CD4-positive, alpha-beta T cell treated with Interferon gamma for 1 hour (primary cell): ENCODE measurements around the gene POLG2.

Experiments used
- DNase-seq: peaks from one replicate; pipeline ENCODE4 v3.0.0-alpha.2; 2020

Gene POLG2

DNA sequence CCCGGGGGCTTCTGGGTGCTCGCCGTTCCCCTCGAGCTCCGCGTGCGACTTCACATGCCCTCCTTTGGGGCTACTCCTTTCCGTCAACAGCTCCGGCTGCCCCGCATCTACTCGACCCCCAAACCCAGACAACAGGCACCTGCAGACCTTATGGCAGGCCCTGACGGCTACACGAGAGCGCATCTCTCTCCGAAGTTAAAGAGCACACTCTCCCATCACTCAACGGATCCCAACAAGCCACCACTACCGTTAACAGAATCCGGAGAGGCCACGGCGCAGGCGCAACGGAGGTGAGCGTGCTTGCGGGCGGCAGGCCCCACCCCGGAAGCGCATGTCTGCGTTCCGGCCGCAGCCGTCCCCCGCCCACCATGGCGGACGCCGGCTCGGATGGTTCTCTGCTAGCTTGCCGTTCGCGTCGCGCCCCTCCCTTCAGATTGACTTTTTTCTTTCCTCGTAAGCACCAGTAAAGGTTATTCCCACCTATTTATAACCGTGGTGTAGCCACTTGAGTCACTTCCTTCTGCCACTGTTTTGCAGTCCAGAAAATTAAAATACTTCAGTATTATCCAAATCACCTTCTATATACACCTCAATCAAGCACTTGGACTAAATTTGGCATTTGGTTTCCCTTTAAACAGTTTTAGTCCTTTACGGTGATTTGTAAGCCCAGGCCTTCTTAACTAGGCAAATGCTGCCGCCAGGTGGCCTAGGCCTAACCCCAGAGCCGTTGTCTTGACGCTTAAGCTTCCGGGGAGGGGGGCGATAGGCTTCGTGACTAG is at the start of gene POLG2:
Gene POLG2 (minus strand): TSS at position 269 of the 779 bp plus-strand sequence. CDS start 86 bp downstream, at position 183.
- peak; percentile 95 for DNase-seq

DNA sequence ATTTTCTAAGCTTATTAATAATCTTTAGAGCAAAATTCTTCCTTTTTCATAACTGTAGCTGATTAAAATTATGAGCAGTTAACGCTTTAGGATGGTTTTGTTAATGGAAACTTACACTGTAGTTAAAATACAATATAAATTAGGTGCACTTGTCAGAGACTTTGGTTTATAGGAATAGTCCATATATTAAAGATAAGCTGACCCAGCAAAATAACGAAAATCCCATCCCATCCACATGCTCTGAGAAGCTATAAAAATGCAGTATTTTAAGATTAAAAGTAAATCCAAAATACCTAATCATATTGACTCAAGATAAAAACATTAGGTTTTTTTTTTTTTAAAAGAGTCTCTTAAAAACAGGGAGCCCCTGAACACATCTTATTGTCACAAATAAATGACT is 47.9 kb upstream of the POLG2 start:
- no peak for DNase-seq

DNA sequence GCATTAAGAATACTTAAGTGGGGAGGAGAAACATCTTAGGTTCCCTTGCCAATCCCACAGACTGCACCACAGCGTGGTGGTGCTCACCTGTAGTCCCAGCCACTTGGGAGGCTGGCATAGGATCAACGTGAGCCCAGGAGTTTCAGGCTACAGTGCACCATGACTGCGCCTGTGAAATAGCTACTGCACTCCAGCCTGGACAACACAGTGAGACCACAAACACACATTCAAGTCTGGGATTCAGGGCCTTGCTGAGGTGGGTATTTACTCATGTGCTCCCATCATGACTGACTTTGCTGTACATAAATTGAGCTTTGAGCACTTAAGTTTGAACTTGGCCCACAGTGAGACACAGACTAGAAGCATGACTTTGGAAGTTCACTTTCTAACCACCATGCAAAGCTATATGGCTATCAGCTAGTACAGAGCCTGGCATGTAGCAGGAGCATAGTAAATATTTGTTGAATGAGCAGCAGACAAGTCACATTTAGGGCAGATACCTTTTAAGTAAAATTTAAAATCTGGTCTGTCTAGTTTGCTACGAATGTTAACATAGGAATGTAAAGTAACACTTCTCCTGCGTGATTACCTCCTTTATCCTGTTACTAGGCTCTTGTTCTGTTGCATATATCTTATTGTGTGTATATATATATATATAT is 43.4 kb upstream of the POLG2 start:
- DNase-seq: no peak

DNA sequence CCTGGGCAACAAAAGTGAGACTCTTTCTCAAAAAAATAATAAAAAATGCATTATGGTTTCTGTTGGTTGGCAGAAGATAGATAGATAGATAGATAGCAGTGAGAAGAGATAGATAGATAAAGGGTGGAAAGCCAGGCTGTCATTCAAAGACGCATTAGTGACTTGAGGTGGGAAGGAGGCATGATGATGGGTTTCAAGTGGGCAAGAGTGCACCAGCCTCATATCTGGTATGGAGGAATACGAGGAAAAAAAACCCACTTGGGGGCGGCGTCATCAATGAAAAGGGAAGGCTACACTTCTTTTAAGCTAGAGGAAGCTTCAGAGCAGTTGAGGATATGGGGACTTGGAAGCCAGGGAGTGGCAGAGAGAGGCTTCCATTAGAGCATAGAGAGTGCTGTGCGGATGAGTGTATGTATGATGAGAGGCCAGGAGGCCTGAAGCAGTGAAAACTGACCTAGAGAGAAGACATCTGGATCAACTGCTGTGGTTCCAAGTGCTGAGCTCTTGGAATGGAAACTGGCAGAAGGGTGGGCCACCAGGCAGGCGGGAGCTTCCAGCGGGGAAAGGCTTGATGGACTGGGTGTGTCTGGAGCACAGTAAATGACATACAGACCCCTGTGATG is 41.8 kb upstream of the POLG2 start:
- DNase-seq: no peak

DNA sequence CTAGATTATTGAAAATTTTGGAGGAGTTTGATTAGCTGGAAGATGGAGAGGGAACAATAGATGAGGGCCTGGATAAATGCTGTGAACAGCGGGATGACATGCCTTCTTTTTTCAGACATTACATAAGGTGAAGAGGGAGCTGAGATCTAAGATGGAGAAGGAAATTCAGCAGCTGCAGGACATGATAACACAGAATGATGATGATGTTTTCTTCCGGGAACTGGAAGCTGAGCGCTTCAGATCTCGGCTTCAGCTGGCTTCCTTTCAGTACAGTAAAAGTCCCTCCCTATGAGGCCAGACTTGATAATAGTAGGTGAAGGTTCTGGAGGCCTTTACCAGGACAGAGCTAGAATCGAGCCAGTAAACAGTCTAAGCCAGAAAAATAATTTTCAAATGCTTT is 40.6 kb upstream of the POLG2 start:
- DNase-seq: no peak

DNA sequence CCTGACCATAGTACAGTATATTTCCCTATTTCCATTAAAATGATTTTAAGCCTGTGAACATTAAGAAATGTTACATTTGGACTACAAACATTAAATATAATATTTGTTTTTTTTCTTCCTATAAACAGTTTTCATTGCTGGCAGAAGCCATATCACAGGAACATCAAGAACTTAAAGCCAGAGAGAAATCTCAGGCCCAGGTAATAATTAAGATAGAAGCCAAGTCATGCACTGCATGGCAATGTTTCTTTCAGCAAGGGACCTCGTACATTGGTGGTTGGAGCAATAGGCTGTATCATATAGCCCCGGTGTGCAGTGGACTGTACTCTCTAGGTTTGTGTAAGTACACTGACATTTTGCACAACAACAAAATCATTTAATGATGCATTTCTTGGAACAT is 40.1 kb upstream of the POLG2 start:
- no peak for DNase-seq

DNA sequence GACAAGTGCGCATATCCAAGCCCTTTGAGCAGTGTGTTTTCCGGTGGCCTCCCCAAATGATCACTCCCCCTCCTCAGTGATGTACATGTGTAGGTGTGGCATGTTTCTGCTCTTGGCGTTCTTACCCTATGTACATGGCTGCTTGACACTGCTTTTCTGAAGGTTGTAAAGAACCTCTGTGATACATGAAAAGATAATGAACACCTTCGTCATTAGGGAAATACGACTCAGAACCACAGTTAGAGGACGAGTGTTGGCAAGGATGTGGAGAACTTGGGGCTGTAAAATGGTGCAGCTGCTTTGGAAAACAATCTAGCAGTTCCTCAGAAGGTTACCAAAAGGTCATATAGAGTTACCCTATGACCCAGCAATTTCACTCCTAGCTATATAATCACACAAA is 38.5 kb upstream of the POLG2 start:
- DNase-seq: no peak

DNA sequence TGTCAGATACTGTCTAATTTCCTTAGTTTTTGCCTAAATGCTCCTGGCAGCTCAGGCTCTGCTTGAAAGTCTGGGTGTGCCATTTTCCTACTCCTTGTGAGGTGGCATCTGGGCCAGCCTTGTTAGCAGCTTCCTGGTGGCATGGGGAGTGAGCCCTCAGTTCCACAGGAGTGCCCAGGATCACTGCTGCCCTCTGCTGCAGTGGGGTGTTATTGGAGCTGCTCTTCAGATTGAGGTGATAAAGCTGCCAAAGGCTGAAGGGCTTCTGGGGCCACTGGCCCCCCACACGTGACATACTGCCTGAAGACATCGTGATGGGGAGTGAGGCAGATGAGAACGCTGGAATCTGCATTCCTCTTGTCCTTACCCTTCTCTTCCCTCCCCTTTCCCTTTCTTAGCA is 37.3 kb upstream of the POLG2 start:
- peak; percentile 4 for DNase-seq

DNA sequence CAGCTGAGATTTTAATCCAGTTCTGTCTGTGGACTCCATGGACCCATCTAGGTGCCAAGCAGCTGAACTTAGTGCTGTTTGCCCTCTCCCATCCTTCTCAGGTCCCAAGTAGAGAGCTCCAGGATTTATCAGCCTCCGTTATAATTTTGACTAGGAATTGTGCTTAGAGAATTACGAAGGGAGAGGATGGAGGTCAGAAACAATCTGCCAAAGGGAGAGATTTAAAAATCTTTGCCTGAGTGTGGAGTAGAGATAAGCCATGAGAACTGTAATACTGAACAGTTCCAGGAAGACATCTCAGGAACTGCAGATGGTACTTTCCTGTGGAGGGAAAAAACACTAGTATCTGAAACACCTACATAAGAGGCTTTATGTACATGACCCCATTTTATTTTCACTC is 36.9 kb upstream of the POLG2 start:
- no peak for DNase-seq

DNA sequence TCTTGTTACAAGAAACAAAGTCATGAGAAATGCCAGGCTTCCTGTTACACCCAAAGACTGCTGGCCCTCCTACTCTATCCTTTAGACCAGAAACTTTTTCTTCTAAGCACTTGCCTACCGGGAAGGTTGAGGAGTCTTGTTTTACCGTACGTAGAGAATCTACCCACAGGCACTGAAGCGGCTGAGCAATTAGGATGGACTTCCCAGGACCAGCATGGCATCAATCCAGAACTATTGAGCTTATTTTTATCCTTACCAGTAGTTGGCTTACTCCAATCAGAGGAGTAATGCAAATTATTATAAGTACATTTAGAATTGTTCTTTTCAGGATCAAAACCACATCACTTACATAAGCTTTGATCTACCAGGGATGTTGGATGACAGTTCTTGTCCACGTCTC is 35.6 kb upstream of the POLG2 start:
- no peak for DNase-seq

DNA sequence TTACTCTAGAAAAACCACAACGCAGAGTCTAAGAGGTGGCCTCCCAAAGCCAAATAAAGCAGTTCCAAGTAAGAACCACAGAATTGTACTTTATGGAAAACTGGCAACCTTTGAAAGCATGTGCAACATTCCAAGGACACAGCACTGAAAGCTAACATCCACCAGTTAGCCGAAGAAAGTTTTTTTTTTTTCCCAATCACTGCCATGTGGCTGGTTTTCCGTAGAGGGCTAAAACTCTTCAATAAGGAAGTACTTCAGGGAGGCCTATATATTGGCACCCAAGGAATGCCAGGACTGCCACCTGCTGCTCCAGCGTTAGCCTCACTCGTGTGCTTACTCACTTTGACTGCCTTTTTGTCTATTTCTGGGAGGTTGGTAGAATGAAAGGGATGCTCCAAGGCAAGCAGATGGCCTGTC is 35.1 kb upstream of the POLG2 start:
- DNase-seq: no peak

DNA sequence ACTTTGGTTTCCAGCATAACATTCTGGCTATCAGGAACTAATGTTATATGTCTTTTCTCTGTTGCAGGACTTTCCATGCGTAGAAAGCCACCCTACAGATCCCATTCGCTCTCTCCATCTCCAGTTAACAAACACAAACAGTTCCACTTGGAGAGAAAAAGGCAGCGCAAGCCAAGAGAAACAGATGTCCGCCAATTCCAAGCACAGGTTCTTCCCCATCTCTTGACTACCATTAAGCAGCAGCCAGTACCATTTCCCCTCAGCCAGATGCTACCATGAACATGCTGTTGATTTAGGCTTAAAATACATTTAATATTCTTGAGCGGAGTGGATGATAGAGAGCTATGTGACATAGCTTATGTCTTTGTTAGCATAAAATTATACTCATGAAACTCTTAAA is 32.4 kb upstream of the POLG2 start:
- no peak for DNase-seq

DNA sequence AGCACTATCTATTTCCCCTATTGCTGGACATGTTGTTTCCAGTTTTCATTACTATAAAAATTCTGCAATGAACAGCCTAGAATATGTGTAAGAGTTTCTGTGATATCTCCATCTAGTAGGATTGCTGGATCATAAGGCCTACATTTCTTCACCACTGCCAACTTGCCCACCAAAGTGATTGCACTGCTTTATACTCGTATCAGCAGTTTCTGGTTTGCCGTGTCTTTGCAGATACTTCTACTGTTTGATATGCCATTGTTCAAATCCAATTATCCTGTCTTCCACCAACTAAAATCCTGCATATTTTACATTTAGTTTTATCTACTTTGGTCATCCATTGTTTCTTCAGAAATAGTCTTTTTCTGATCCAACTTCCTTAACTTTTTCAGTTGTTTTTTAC is 31.1 kb upstream of the POLG2 start:
- no peak for DNase-seq

DNA sequence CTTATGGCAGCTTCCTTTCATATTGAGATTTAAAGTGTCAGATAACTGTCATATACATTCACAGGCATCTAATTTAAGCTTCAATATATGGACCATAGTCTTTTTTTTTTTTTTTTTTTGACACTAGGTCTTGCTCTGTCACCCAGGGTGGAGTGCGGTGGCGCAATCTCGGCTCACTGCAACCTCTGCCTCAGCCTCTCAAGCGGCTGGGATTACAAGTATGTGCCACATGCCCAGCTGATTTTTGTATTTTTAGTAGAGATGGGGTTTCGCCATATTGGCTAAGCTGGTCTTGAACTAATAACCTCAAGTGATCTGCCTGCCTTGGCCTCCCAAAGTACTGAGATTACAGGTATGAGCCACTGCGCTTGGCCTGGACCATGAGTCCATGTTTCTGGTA is 23.5 kb upstream of the POLG2 start:
- no peak for DNase-seq

DNA sequence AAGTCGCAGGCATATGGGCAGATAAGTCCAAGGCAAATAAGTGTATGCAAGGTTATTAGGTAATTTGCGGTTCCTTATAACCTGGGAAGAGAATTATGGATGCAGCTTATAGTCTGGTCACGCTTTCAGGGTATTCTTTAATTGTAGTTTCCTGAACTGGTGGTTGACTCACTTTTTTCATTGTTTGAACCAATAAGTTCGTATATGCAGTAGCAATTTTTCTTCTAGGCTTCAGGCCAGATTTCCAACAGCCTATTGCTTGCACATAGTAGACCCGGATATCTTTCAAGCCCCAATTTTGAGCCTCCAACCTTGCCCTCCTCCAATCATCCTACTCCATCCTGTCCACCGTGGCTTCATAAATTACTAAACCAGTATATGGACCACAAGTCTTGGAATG is 22.7 kb upstream of the POLG2 start:
- no peak for DNase-seq

DNA sequence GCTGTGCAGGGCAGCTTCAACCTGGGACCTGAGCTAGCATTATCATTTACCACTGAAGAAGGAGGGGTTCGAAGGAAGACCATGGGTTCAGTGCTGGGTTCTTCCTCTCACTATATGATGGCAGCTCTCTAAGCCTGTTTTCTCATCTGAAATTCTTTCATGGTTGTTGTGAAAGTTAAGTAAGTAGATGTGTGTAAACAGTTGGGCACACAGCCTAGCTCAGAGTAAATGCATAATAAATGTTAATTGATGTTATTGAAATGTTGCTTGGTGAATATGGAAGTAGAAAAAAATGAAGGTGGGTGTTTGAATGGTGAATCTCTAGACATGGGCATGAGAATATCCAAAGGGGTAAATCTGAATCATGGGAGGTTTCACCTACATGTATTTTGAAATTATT is 19.0 kb upstream of the POLG2 start:
- no peak for DNase-seq

DNA sequence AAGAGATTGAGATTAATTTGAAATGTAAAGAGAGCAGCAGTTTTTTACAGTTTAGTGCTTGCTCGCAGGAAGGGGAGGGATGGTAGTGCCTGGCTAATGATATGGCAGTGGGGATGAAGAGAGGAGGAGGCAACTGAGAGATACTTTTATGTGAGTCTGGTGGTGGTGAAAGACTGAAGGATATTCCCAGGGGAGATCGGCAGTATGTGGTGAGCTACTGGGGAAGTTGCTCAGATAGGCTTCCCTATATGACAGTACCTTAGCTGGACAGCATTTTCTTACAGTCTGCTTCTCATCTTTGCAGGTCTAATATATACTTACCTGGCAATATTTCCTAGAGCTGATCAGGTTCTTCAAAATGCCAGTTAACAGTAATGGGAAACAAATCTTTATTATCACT is 18.6 kb upstream of the POLG2 start:
- no peak for DNase-seq

DNA sequence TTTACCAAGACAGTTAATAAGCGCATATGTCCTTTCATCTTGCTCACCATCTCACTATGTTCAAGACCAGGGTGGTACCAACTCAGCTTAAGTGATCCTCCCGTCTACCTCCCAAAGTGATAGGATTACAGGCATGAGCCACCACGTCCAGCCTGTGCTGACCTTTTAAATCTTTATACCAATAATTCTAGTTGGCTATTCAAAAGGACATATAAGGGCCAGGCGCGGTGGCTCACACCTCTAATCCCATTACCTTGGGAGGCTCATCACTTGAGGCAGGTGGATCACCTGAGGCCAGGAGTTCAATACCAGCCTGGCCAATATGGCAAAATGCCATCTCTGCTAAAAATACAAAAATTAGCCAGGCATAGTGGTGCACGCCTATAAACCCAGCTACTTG is 12.3 kb upstream of the POLG2 start:
- DNase-seq: no peak

DNA sequence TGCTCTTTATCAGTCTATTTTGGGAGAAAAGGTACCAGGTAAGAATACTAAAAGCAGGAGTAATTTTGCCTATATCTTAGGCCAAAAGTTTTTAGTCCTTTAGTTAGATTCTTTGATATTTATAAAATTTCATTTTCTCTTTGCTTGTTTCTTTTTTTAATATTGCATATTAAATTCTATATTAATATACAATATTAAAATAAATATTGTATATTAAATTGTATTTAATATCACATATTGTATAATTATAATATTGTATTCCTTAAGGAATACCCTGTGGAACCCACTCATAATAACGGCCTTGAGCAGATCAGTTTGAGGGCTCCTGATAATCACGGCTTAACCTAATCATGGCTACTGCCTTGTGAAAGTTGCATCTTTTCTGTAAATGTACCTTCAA is 11.8 kb upstream of the POLG2 start:
- DNase-seq: no peak

DNA sequence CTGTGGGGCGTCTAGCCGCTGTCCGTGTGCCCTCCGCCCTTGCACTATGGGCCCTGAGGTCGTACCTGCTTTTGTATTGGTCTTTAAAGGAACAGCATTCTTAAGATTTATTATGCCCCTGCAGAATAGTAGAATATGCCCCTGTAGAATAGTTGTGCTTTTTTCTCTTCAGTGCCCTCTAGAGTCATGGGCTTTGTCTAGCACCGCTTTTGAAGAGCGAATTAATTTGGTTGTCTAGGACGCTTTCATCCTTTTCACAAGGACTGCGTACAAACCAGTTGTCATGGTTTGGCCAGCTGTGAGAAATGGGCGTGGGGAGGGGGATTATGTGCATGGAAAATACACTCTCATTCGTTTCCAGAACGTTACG is 10.5 kb upstream of the POLG2 start:
- DNase-seq: peak; percentile 38

DNA sequence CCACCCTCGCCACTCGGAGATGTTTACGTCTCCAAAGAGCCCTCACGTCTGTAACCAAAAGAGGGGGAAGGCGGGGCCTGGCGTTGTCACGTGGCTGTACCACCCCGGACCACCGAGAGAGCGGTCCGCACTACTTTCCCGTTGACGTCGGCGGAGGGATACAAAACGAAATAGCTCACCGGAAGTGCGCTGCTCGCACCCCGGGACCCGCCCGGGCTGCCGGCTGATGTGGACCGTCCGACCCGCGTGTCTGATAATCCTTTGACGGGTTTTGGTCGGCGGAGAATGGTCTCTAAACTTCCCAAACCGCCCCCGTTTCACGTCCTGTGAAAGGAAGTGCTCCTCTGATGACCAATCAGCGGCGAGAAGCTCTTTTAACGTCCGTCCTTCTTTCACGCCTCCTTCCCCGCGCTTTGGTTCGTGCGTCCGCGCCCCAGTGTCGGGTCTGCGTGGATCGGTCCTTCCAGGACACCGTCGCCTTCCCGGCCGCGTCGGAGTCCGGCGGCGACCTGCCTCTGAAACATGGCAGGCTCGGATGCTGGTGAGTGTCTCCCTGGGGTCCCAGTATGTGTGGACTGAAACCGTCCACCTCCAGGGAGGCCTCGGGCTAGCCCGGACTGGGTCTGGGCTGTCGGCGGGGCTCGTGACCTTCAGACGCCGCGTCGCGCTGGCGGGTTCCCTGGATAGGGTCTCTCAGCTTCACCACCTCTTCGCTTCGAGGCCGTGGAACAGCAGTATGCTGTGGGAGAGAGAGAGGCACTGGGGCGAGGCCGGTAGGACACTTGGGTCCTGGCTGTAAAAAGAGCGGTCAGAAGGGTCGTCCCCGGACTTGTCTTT is 9.9 kb upstream of the POLG2 start, which contains the start of gene CEP95:
Gene CEP95 (plus strand): TSS at position 402 of the 837 bp plus-strand sequence. CDS start 121 bp downstream, at position 523.
- peak; percentile 97 for DNase-seq

DNA sequence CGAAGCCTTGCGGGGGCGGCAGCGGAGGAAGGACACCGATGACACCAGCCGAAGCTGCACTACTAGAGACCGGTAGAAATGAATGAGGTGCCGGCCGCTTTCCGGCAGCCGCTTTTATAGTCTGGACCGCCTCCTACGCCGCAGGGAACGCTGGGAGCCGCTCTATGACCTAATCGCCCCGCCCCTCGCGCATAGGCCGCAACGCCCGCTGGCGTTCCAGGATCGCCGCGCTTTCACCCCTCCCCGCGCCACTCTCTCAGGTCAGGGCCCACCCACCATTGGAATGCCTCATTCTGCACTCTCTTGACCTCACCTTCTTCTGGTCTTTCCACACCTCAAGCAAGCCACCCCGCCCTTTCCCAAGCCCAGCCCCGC is 9.3 kb upstream of the POLG2 start, which contains the start of gene DDX5:
Gene DDX5 (minus strand): TSS at position 89 of the 375 bp plus-strand sequence. CDS start 170 bp downstream, outside the sequence.
- peak; percentile 97 for DNase-seq
